Bronchial epithelial cell (primary cell): ENCODE data around the gene LDLRAP1. TPM values are rescaled to one million over a fixed set of nuclear protein-coding genes. Genes with fewer than 3 reads are reported as not detected.

Experiments
- DNase-seq: peaks from one replicate; pipeline ENCODE4 v3.0.0-alpha.2; 2010; ENCODE audit warnings: low read depth
- FAIRE-seq: peaks from 2 replicates; lab custom pipeline; 2011; peaks lifted over from hg19 to GRCh38; lab: Jason Lieb, UNC
- H3K27me3 ChIP-seq: 2 replicates; pipeline ENCODE4 v1.5.1; 2011; ENCODE audit warnings: low read length; ENCODE audit not compliant: control insufficient read depth, insufficient read depth
- H3K36me3 ChIP-seq: 2 replicates; pipeline ENCODE4 v1.5.1; 2011; ENCODE audit warnings: low read length; ENCODE audit not compliant: control insufficient read depth, insufficient read depth
- H3K4me3 ChIP-seq: 2 replicates; pipeline ENCODE4 v1.5.1; 2011; ENCODE audit warnings: mild to moderate bottlenecking, low read depth, low read length, control low read depth
- CTCF ChIP-seq: IDR thresholded peaks from 2 replicates; pipeline ENCODE4 v1.5.1; 2011; ENCODE audit warnings: mild to moderate bottlenecking, moderate library complexity, low read length, control low read depth, inconsistent platforms; ENCODE audit not compliant: insufficient read depth, severe bottlenecking
- total RNA-seq: library from RNA; depleted of rRNA; stranded (reverse); fragments of >200 nt; gene quantifications from 2 replicates; pipeline ENCODE4 v1.2.1, GENCODE V29; 2014

LDLRAP1 gene
- total RNA-seq, 1 donor from 2014 or later, result 17.1 TPM

- Histone ChIP-seq H3K4me3 (no peak overlapping the region), H3K27me3 (no peaks in the 10 kb centered on the region), H3K36me3 (peaks cover 11% of the 10 kb centered on the region)
- peak; percentile 55 for DNase-seq
- FAIRE-seq, result no peak
- TF ChIP-seq CTCF, result peak; percentile 42
These were observed 23.4 kb downstream of the LDLRAP1 start for GRCh38 chr1:25566730-25567341.

GRCh38 chr1:25567710-25568089 lies 24.3 kb downstream of the LDLRAP1 start:
- no peak overlapping the region for H3K4me3 ChIP-seq
- no peak for FAIRE-seq

GRCh38 chr1:25568090-25568833 lies 24.9 kb downstream of the LDLRAP1 start:
- FAIRE-seq (peak; percentile 55), DNase-seq (peak; percentile 98)
- peak; percentile 29 for TF ChIP-seq CTCF
- peak overlapping the region; percentile 2 for H3K4me3 ChIP-seq
- peaks cover 7% of the 10 kb centered on the region for H3K36me3 ChIP-seq
- no peaks in the 10 kb centered on the region for H3K27me3 ChIP-seq

More at GRCh38 chr1:25567710-25568089, 24.3 kb downstream of the LDLRAP1 start:
- no peaks in the 10 kb centered on the region for H3K27me3 ChIP-seq
- H3K36me3 ChIP-seq, result peaks cover 8% of the 10 kb centered on the region
- DNase-seq, result no peak
- TF ChIP-seq CTCF, result no peak

- no peak for FAIRE-seq
- peaks cover under 1% of the 10 kb centered on the region for H3K36me3 ChIP-seq
- H3K27me3 ChIP-seq, result no peaks in the 10 kb centered on the region
- no peak for TF ChIP-seq CTCF
- DNase-seq, result peak; percentile 87
- peak overlapping the region; percentile 2 for H3K4me3 ChIP-seq
These were observed 25.6 kb downstream of the LDLRAP1 start for GRCh38 chr1:25568834-25569596.

DNA sequence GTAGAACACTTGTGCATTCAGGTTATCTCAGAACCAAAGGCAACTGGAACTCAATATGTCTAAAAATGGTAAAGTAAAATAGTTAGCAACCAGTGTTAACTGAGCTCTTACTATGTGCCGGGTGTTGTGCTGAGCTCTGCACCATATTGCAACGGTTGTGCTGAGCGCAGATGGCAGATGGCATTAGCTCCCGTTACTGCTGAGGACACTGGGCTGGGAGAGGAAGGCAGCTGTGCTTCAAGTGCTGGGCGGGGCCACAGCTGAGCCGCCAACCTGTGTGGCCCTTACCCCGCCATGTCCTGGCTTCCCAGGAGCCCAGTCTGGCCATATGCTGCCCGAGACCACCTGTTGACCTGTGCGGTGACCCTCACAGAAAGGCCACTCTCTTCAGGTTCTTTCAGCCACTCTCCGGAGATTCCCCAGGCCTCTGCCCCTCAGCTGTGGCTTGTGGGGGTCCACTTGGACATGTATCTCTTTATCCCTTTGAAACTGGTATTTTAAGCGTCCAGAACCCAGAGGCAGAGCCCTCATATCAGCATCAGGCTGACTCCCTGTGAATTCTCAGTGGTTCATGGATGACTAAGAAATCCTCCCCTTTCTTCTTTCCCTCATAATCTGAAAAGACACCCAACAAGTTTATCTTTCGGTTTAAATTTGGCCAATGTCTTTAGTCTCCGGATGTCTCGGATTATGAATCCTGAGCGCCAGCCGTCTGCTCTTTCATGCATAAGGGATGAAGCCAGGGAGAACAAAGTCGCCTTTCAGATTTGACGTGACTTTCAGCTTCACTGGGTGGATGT lies 26.4 kb downstream of the LDLRAP1 start:
- no peaks in the 10 kb centered on the region for H3K36me3 ChIP-seq
- H3K27me3 ChIP-seq, result no peaks in the 10 kb centered on the region
- FAIRE-seq (no peak), DNase-seq (no peak)
- no peak for TF ChIP-seq CTCF
- no peak overlapping the region for H3K4me3 ChIP-seq
